Loucy (cell line): ENCODE measurements around the gene EXO5.

Experiments used
- EZH2phosphoT487 ChIP-seq: fragments of 200-600 bp; IDR thresholded peaks from 2 replicates; pipeline ENCODE4 v1.6.1; 2018; ENCODE audit warnings: antibody characterized with exemption, mild to moderate bottlenecking, moderate library complexity, borderline replicate concordance
- TF ChIP-seq, protein P1 (sequence below): fragments of 200-600 bp; sonication (generic); conservative IDR thresholded peaks from 2 replicates; pipeline ENCODE4 v1.5.1; 2014; ENCODE audit warnings: mild to moderate bottlenecking, antibody characterized with exemption, low read length

GRCh38 chr1:40519517-40519916, 10.9 kb downstream of the EXO5 start:
- TF ChIP-seq, protein P1, sequence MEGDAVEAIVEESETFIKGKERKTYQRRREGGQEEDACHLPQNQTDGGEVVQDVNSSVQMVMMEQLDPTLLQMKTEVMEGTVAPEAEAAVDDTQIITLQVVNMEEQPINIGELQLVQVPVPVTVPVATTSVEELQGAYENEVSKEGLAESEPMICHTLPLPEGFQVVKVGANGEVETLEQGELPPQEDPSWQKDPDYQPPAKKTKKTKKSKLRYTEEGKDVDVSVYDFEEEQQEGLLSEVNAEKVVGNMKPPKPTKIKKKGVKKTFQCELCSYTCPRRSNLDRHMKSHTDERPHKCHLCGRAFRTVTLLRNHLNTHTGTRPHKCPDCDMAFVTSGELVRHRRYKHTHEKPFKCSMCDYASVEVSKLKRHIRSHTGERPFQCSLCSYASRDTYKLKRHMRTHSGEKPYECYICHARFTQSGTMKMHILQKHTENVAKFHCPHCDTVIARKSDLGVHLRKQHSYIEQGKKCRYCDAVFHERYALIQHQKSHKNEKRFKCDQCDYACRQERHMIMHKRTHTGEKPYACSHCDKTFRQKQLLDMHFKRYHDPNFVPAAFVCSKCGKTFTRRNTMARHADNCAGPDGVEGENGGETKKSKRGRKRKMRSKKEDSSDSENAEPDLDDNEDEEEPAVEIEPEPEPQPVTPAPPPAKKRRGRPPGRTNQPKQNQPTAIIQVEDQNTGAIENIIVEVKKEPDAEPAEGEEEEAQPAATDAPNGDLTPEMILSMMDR = no peak
- TF ChIP-seq EZH2phosphoT487 = no peak
